ENCODE measurements around the gene HGF. TPM values are rescaled to one million over a fixed set of nuclear protein-coding genes. Genes with fewer than 3 reads are reported as not detected.

Gene HGF
- total and polyA plus RNA-seq, 2 of the 8 experiments (the other 6 are each of a cell fraction or from before 2014, with no cell fraction given) = 0.05 to 0.60 TPM

DNA sequence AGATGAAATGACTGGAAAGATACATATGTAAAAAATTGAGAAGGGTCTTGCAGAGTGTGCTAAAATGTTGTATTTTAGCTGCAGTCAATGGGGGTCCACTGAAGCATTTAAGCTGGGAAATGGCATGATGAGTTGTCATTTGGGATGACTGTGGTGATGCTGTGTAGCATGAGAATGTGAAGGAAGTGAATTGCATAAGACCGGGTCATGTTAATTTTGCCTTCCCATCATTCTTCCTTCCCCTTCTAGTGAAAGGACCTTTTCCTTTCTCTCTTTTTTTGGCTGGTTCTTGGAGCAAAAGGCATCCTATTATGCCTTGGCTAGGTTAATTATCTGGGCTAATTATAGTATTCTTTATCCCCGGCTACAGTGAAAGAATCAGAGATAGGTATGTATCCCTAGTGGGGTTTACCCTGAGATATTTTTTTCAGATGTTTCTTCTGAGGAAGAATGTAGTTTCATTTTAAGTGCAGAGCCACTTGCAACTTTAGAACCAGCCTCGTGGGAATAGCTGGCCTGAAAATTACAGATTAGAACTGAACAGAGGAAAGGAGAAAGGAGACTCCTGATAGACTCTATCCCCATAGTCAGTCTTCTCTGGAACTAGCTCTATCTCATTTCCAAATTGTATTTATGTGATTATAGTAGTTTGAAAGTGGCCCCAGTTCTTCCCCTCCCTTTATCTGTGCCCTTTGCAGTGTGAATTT, 93.6 kb downstream of the HGF start (continued):
- TF ChIP-seq PHF8 (conservative IDR thresholded peaks at IDR 0.05; ENCODE audit: low read depth, low read length) (no peak), SIN3A (conservative IDR thresholded peaks at IDR 0.05 in 1 of 2, IDR thresholded peaks at IDR 0.05 in 1 of 2; ENCODE audit: low read depth in 1 of 2, low read length in 2 of 2) (no peak), EGR1 (IDR thresholded peaks at IDR 0.05; ENCODE audit: borderline replicate concordance, low read depth, low read length) (no peak), ATF2 (IDR thresholded peaks at IDR 0.05; ENCODE audit: low read length) (no peak), RFX5 (IDR thresholded peaks at IDR 0.05; ENCODE audit: borderline replicate concordance, low read depth, low read length) (no peak), SAP30 (IDR thresholded peaks at IDR 0.05; ENCODE audit: insufficient read depth, insufficient replicate concordance, low read length) (no peak)
